ENCODE data around the gene ACBD6.
A peak's percentile ranks its signal among the peaks of the same experiment; 100 is the strongest.

Gene ACBD6

GRCh38 chr1:180535418-180535999, 33.1 kb upstream of the ACBD6 start:
- Histone ChIP-seq H3K4me3 (IDR thresholded peaks at IDR 0.05; ENCODE audit: insufficient read depth, low read depth, low read length) (no peak overlapping the region), H3K4me1 (ENCODE audit: low read depth, poor library complexity, severe bottlenecking) (no peaks in the 10 kb centered on the region), H3K4me2 (no peak overlapping the region), H3K36me3 (ENCODE audit: insufficient read depth) (no peaks in the 10 kb centered on the region), H2AFZ (ENCODE audit: low read depth) (no peak overlapping the region), H3K27ac (no peak overlapping the region), H4K20me1 (ENCODE audit: insufficient read depth) (no peaks in the 10 kb centered on the region), H3K27me3 (ENCODE audit: insufficient read depth, low read depth) (no peaks in the 10 kb centered on the region), H3K79me2 (ENCODE audit: insufficient read depth, low read depth) (no peaks in the 10 kb centered on the region), H3K9ac (no peak overlapping the region)
- no peak for TF ChIP-seq CTCF (conservative IDR thresholded peaks at IDR 0.05; ENCODE audit: low read depth, low read length)

- H3K36me3 ChIP-seq (ENCODE audit: insufficient read depth) = no peaks in the 10 kb centered on the region
- H3K9ac ChIP-seq = no peak overlapping the region
- H2AFZ ChIP-seq (ENCODE audit: low read depth) = no peak overlapping the region
- no peaks in the 10 kb centered on the region for H3K79me2 ChIP-seq (ENCODE audit: insufficient read depth, low read depth)
- H3K27ac ChIP-seq = no peak overlapping the region
- H3K27me3 ChIP-seq (ENCODE audit: insufficient read depth, low read depth) = no peaks in the 10 kb centered on the region
- no peak for TF ChIP-seq CTCF (conservative IDR thresholded peaks at IDR 0.05; ENCODE audit: low read depth, low read length)
- no peaks in the 10 kb centered on the region for H4K20me1 ChIP-seq (ENCODE audit: insufficient read depth)
- H3K4me3 ChIP-seq (IDR thresholded peaks at IDR 0.05; ENCODE audit: insufficient read depth, low read depth, low read length) = no peak overlapping the region
- H3K4me2 ChIP-seq = no peak overlapping the region
- no peaks in the 10 kb centered on the region for H3K4me1 ChIP-seq (ENCODE audit: low read depth, poor library complexity, severe bottlenecking)
These were observed 31.8 kb upstream of the ACBD6 start for GRCh38 chr1:180534214-180534613.

GRCh38 chr1:180533266-180533987, 31.1 kb upstream of the ACBD6 start:
- H3K27ac ChIP-seq = no peak overlapping the region
- peak; percentile 87 for TF ChIP-seq CTCF (conservative IDR thresholded peaks at IDR 0.05; ENCODE audit: low read depth, low read length)
- H2AFZ ChIP-seq (ENCODE audit: low read depth) = 0 out of 2 replicates have a peak overlapping the region, but pooled peaks have one; percentile 3
- H3K27me3 ChIP-seq (ENCODE audit: insufficient read depth, low read depth) = no peaks in the 10 kb centered on the region
- H3K79me2 ChIP-seq (ENCODE audit: insufficient read depth, low read depth) = no peaks in the 10 kb centered on the region
- H3K9ac ChIP-seq = no peak overlapping the region
- H3K4me2 ChIP-seq = no peak overlapping the region
- H4K20me1 ChIP-seq (ENCODE audit: insufficient read depth) = no peaks in the 10 kb centered on the region
- no peaks in the 10 kb centered on the region for H3K36me3 ChIP-seq (ENCODE audit: insufficient read depth)
- H3K4me1 ChIP-seq (ENCODE audit: low read depth, poor library complexity, severe bottlenecking) = no peaks in the 10 kb centered on the region
- H3K4me3 ChIP-seq (IDR thresholded peaks at IDR 0.05; ENCODE audit: insufficient read depth, low read depth, low read length) = no peak overlapping the region

GRCh38 chr1:180532854-180533253, 30.5 kb upstream of the ACBD6 start:
- Histone ChIP-seq H3K27me3 (ENCODE audit: insufficient read depth, low read depth) (no peaks in the 10 kb centered on the region), H3K36me3 (ENCODE audit: insufficient read depth) (no peaks in the 10 kb centered on the region), H3K4me2 (no peak overlapping the region), H3K79me2 (ENCODE audit: insufficient read depth, low read depth) (no peaks in the 10 kb centered on the region), H2AFZ (ENCODE audit: low read depth) (no peak overlapping the region), H3K4me3 (IDR thresholded peaks at IDR 0.05; ENCODE audit: insufficient read depth, low read depth, low read length) (no peak overlapping the region), H3K27ac (no peak overlapping the region), H3K9ac (no peak overlapping the region), H3K4me1 (ENCODE audit: low read depth, poor library complexity, severe bottlenecking) (no peaks in the 10 kb centered on the region), H4K20me1 (ENCODE audit: insufficient read depth) (no peaks in the 10 kb centered on the region)
- TF ChIP-seq CTCF (conservative IDR thresholded peaks at IDR 0.05; ENCODE audit: low read depth, low read length) = no peak
